ENCODE results near the gene CWC25.

Gene CWC25

GRCh38 chr17:38762231-38762630 lies 62.9 kb downstream of the CWC25 start:
- no peak overlapping the region for H3K4me3 ChIP-seq (ENCODE audit: low read depth, low read length)
- DNase-seq (ENCODE audit: low read depth) = no peak
- no peak for TF ChIP-seq CTCF (IDR thresholded peaks at IDR 0.05; ENCODE audit: control insufficient read depth, extremely low read depth, insufficient read depth)

- no peak for DNase-seq (ENCODE audit: low read depth)
- peak; percentile 27 for TF ChIP-seq CTCF (IDR thresholded peaks at IDR 0.05; ENCODE audit: control insufficient read depth, extremely low read depth, insufficient read depth)
- no peak overlapping the region for H3K4me3 ChIP-seq (ENCODE audit: low read depth, low read length)
These were observed 63.5 kb downstream of the CWC25 start for GRCh38 chr17:38761612-38762011.

- TF ChIP-seq CTCF (IDR thresholded peaks at IDR 0.05; ENCODE audit: control insufficient read depth, extremely low read depth, insufficient read depth) = no peak
- peak overlapping the region; percentile 99 for H3K4me3 ChIP-seq (ENCODE audit: low read depth, low read length)
- DNase-seq (ENCODE audit: low read depth) = no peak
These were observed 72.0 kb downstream of the CWC25 start for GRCh38 chr17:38753071-38753506.

GRCh38 chr17:38752308-38753070 lies 72.6 kb downstream of the CWC25 start, which contains the start of gene PSMB3:
PSMB3 (plus strand) TSS chr17:38752741; CDS start chr17:38752827, 86 bp downstream.
- TF ChIP-seq CTCF (IDR thresholded peaks at IDR 0.05; ENCODE audit: control insufficient read depth, extremely low read depth, insufficient read depth) = 0 out of 2 replicates have a peak, but pooled peaks have one; percentile 1
- DNase-seq (ENCODE audit: low read depth) = peak; percentile 100
- H3K4me3 ChIP-seq (ENCODE audit: low read depth, low read length) = peak within 1 kb of the TSS; percentile 99

GRCh38 chr17:38751808-38752307 lies 73.3 kb downstream of the CWC25 start:
- peak overlapping the region; percentile 99 for H3K4me3 ChIP-seq (ENCODE audit: low read depth, low read length)
- no peak for TF ChIP-seq CTCF (IDR thresholded peaks at IDR 0.05; ENCODE audit: control insufficient read depth, extremely low read depth, insufficient read depth)
- no peak for DNase-seq (ENCODE audit: low read depth)

GRCh38 chr17:38751144-38751807 lies 73.8 kb downstream of the CWC25 start:
- no peak for TF ChIP-seq CTCF (IDR thresholded peaks at IDR 0.05; ENCODE audit: control insufficient read depth, extremely low read depth, insufficient read depth)
- H3K4me3 ChIP-seq (ENCODE audit: low read depth, low read length) = peak overlapping the region; percentile 99
- DNase-seq (ENCODE audit: low read depth) = no peak

Measured in LNCaP clone FGC (cell line).